ENCODE data around the gene PLB1.

PLB1 gene

GRCh38 chr2:28652217-28652616, 156.4 kb downstream of the PLB1 start:
- TF ChIP-seq, protein P1, sequence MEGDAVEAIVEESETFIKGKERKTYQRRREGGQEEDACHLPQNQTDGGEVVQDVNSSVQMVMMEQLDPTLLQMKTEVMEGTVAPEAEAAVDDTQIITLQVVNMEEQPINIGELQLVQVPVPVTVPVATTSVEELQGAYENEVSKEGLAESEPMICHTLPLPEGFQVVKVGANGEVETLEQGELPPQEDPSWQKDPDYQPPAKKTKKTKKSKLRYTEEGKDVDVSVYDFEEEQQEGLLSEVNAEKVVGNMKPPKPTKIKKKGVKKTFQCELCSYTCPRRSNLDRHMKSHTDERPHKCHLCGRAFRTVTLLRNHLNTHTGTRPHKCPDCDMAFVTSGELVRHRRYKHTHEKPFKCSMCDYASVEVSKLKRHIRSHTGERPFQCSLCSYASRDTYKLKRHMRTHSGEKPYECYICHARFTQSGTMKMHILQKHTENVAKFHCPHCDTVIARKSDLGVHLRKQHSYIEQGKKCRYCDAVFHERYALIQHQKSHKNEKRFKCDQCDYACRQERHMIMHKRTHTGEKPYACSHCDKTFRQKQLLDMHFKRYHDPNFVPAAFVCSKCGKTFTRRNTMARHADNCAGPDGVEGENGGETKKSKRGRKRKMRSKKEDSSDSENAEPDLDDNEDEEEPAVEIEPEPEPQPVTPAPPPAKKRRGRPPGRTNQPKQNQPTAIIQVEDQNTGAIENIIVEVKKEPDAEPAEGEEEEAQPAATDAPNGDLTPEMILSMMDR (IDR thresholded peaks at IDR 0.05), result no peak

DNA sequence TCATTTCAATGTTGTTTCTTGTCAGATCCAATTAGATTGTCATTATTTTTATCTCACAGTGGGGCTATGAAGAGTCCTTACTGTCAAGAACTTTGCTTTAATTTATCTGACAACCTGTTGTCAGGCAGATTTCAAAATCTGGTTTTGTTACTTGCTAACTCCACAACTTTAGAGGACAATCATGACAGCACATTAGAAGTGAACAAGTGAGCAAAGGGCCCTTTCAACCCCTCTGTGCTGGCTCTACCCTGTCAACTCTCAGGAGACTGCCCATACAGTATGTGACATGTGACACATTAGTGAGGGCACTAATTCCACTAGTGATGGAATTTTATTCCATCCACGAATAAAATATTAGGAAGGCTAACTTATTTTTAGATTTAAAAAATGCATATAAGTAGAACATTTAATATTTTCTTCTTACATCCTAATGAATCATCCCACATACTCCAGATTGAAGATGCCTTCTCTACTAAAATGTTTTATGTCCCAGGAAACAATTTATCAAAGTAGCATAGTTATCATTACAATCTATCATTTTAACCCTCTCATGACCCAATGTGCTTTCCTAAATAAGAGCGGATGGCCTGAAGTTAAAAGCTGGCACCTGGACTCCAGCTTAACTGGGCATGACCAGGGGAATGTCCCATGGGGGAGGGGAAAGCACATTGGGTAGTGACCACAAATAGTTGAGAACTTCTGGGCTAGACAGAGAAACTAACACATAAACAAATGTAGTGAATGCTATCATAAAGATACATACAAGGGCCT, 158.2 kb downstream of the PLB1 start:
- TF ChIP-seq, protein P1 (IDR thresholded peaks at IDR 0.05), result no peak

GRCh38 chr2:28654663-28655320, 158.9 kb downstream of the PLB1 start:
- TF ChIP-seq, protein P1 (IDR thresholded peaks at IDR 0.05), result no peak

- TF ChIP-seq, protein P1 (IDR thresholded peaks at IDR 0.05), result no peak
Observed at GRCh38 chr2:28656937-28657615, 161.2 kb downstream of the PLB1 start.

DNA sequence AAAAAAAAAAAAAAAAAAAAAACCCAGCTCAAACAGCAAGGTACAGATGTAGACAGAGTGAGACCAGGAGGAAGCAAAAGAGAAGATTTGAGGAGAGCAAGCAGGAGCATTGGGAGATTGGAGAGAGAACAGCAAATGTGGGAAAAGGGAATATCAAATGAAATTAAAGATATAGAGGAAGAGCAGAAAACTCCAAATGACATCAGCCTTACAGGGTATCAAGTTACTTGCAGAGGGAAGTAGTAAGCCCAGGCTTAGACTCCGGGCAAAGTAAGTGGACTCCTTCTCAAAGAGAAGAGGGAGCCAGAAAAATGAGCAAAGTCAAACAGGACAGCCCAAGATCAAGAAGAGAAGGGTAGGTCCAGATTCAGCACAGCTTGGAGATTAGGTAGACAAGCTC, 162.5 kb downstream of the PLB1 start:
- TF ChIP-seq, protein P1 (IDR thresholded peaks at IDR 0.05), result no peak

DNA sequence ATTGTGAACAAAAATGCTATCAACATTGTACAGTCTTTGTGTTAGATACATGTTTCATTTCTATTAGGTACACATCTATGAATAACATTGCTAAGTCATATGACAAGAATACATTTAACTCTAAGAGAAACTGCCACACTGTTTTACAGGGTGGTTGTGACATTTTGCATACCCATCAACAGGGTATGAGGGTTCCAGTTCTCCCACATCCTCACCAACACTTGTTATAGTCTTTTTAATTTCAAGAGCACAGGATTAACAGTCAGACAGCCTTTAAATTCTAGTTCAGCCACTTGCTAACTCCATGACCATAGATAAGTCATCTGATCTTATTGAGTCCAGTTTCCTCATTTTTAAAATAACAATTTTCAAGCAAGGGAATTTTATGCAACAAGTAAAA, 163.3 kb downstream of the PLB1 start:
- TF ChIP-seq, protein P1 (IDR thresholded peaks at IDR 0.05), result no peak

GRCh38 chr2:28661589-28662001, 165.7 kb downstream of the PLB1 start:
- TF ChIP-seq, protein P1 (IDR thresholded peaks at IDR 0.05), result no peak

Data from LNCAP (cell line).